ENCODE data around the gene FERD3L.

The FERD3L gene

GRCh38 chr7:19107356-19108146 lies 37.7 kb downstream of the FERD3L start:
- DNase-seq (ENCODE audit: low read depth) = no peak
- in situ Hi-C loops (cut with HindIII; ENCODE audit: low sequenced_read_pairs) = loop anchor here (25.0 kb wide), 1 partner anchor 520 kb away; no protein-coding TSS in a partner anchor
- H3K4me3 ChIP-seq (ENCODE audit: low read depth, low read length) = peak overlapping the region; percentile 40
- TF ChIP-seq CTCF (IDR thresholded peaks at IDR 0.05; ENCODE audit: low read depth, low read length, missing control alignments) = no peak

GRCh38 chr7:19107081-19107355 lies 38.2 kb downstream of the FERD3L start:
- no peak for TF ChIP-seq CTCF (IDR thresholded peaks at IDR 0.05; ENCODE audit: low read depth, low read length, missing control alignments)
- DNase-seq (ENCODE audit: low read depth) = no peak
- peak overlapping the region; percentile 40 for H3K4me3 ChIP-seq (ENCODE audit: low read depth, low read length)
- in situ Hi-C loops (cut with HindIII; ENCODE audit: low sequenced_read_pairs) = loop anchor here (25.0 kb wide), 1 partner anchor 520 kb away; no protein-coding TSS in a partner anchor

- DNase-seq (ENCODE audit: low read depth) = no peak
- H3K4me3 ChIP-seq (ENCODE audit: low read depth, low read length) = peak overlapping the region; percentile 40
- TF ChIP-seq CTCF (IDR thresholded peaks at IDR 0.05; ENCODE audit: low read depth, low read length, missing control alignments) = no peak
- in situ Hi-C loops (cut with HindIII; ENCODE audit: low sequenced_read_pairs) = loop anchor here (25.0 kb wide), 1 partner anchor 519 kb away; no protein-coding TSS in a partner anchor
Observed at GRCh38 chr7:19106241-19107080, 38.8 kb downstream of the FERD3L start.

- no peak overlapping the region for H3K4me3 ChIP-seq (ENCODE audit: low read depth, low read length)
Observed at GRCh38 chr7:19105546-19105945, 39.7 kb downstream of the FERD3L start.

GRCh38 chr7:19104811-19105210 lies 40.4 kb downstream of the FERD3L start:
- in situ Hi-C loops (cut with HindIII; ENCODE audit: low sequenced_read_pairs) = loop anchor here (25.0 kb wide), 1 partner anchor 518 kb away; no protein-coding TSS in a partner anchor
- no peak for DNase-seq (ENCODE audit: low read depth)
- no peak overlapping the region for H3K4me3 ChIP-seq (ENCODE audit: low read depth, low read length)
- TF ChIP-seq CTCF (IDR thresholded peaks at IDR 0.05; ENCODE audit: low read depth, low read length, missing control alignments) = no peak

More at GRCh38 chr7:19105546-19105945, 39.7 kb downstream of the FERD3L start:
- in situ Hi-C loops (cut with HindIII; ENCODE audit: low sequenced_read_pairs) = loop anchor here (25.0 kb wide), 1 partner anchor 518 kb away; no protein-coding TSS in a partner anchor
- no peak for DNase-seq (ENCODE audit: low read depth)
- no peak for TF ChIP-seq CTCF (IDR thresholded peaks at IDR 0.05; ENCODE audit: low read depth, low read length, missing control alignments)

GRCh38 chr7:19102884-19103283 lies 42.3 kb downstream of the FERD3L start:
- DNase-seq (ENCODE audit: low read depth) = no peak
- TF ChIP-seq CTCF (IDR thresholded peaks at IDR 0.05; ENCODE audit: low read depth, low read length, missing control alignments) = no peak
- no peak overlapping the region for H3K4me3 ChIP-seq (ENCODE audit: low read depth, low read length)
- in situ Hi-C loops (cut with HindIII; ENCODE audit: low sequenced_read_pairs) = loop anchor here (25.0 kb wide), 1 partner anchor 516 kb away; no protein-coding TSS in a partner anchor
